ENCODE results near the gene ANKRD13B. TPM values are rescaled to one million over a fixed set of nuclear protein-coding genes. Genes with fewer than 3 reads are reported as not detected.

Gene ANKRD13B
- total RNA-seq, 1 donor from 2014 or later: 17.9 TPM

DNA sequence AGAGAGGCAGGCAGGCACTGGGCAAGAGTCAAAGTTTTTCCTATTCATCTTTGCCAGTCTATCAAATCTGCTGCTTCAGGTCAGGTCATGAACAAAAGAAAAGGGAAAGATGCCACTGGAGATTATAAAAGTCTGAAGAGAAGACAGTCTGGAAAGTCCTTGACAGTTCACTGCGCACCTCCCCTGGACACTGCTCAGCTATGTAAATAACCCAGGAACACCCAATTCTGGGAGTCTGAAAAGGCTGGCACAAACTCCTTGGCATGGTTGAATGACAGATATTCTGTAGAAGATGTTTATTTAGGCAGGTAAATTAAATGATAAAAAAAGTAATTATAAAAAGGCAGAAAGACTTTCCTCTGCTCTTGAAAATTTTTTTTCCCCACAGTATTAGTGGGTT lies 35.0 kb downstream of the ANKRD13B start:
- no peak overlapping the region for H3K27ac Mint-ChIP-seq (ENCODE audit: unreplicated experiment)
- H3K36me3 ChIP-seq (ENCODE audit: insufficient read depth, low read length): peaks cover 12% of the 10 kb centered on the region
- TF ChIP-seq EZH2 (IDR thresholded peaks at IDR 0.05; ENCODE audit: insufficient read depth, low read length): no peak
- H3K4me2 ChIP-seq (ENCODE audit: low read length): no peak overlapping the region
- no peaks in the 10 kb centered on the region for H3K27me3 Mint-ChIP-seq (ENCODE audit: low read depth, unreplicated experiment)
- FAIRE-seq (no peak), DNase-seq (ENCODE audit: low read depth) (no peak)
- no peaks in the 10 kb centered on the region for H3K27me3 ChIP-seq (ENCODE audit: insufficient read depth, low read length)
- H3K4me1 ChIP-seq (ENCODE audit: insufficient read depth, low read length): peaks cover 2% of the 10 kb centered on the region
- H3K79me2 ChIP-seq (ENCODE audit: insufficient read depth, low read length): no peaks in the 10 kb centered on the region
- no peak overlapping the region for H3K9ac ChIP-seq (ENCODE audit: low read length)
- peaks cover 11% of the 10 kb centered on the region for H3K36me3 Mint-ChIP-seq (ENCODE audit: low read depth, unreplicated experiment)
- no peak overlapping the region for H3K27ac ChIP-seq (ENCODE audit: low read depth, low read length)
- no peak overlapping the region for H3K4me3 Mint-ChIP-seq (ENCODE audit: unreplicated experiment)
- H3K4me3 ChIP-seq (ENCODE audit: insufficient read depth, low read depth, low read length): no peak overlapping the region
- H3K9me3 ChIP-seq (ENCODE audit: insufficient read depth, low read depth, low read length): no peaks in the 10 kb centered on the region
- no peak overlapping the region for H2AFZ ChIP-seq (ENCODE audit: low read depth, low read length)
- no peaks in the 10 kb centered on the region for H3K4me1 Mint-ChIP-seq (ENCODE audit: low read depth, unreplicated experiment)
- no peaks in the 10 kb centered on the region for H3K9me3 Mint-ChIP-seq (ENCODE audit: unreplicated experiment)
- H4K20me1 ChIP-seq (ENCODE audit: insufficient read depth, low read length): peaks cover 9% of the 10 kb centered on the region

DNA sequence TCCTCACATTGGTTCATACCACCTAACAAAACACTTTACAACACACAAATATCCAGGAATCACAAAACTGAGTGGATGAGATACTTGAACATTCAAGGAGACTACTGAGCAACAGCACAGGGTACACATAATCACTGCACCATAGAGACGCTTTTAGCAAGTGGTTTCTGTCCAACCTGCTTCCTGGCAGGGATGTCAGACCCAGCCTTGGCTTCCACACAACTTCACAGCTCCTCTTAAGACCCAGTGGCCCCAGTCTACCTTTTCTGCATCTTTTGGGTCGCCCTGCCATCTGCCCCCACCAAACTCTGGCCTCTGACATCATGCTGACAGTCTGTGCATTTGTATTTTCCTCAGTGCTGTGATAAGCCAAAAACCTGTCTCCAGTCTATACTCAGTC lies 35.7 kb downstream of the ANKRD13B start:
- Mint-ChIP-seq H3K27ac (ENCODE audit: unreplicated experiment) (no peak overlapping the region), H3K4me1 (ENCODE audit: low read depth, unreplicated experiment) (no peaks in the 10 kb centered on the region), H3K9me3 (ENCODE audit: unreplicated experiment) (no peaks in the 10 kb centered on the region), H3K4me3 (ENCODE audit: unreplicated experiment) (no peak overlapping the region), H3K27me3 (ENCODE audit: low read depth, unreplicated experiment) (no peaks in the 10 kb centered on the region), H3K36me3 (ENCODE audit: low read depth, unreplicated experiment) (peaks cover 14% of the 10 kb centered on the region)
- Histone ChIP-seq H2AFZ (ENCODE audit: low read depth, low read length) (no peak overlapping the region), H3K4me2 (ENCODE audit: low read length) (no peak overlapping the region), H3K9me3 (ENCODE audit: insufficient read depth, low read depth, low read length) (no peaks in the 10 kb centered on the region), H3K36me3 (ENCODE audit: insufficient read depth, low read length) (peaks cover 12% of the 10 kb centered on the region), H3K9ac (ENCODE audit: low read length) (no peak overlapping the region), H3K79me2 (ENCODE audit: insufficient read depth, low read length) (no peaks in the 10 kb centered on the region), H4K20me1 (ENCODE audit: insufficient read depth, low read length) (peaks cover 9% of the 10 kb centered on the region), H3K4me1 (ENCODE audit: insufficient read depth, low read length) (no peaks in the 10 kb centered on the region), H3K27ac (ENCODE audit: low read depth, low read length) (no peak overlapping the region), H3K27me3 (ENCODE audit: insufficient read depth, low read length) (no peaks in the 10 kb centered on the region), H3K4me3 (ENCODE audit: insufficient read depth, low read depth, low read length) (no peak overlapping the region)
- DNase-seq (ENCODE audit: low read depth) (no peak), FAIRE-seq (no peak)
- TF ChIP-seq, protein P1, sequence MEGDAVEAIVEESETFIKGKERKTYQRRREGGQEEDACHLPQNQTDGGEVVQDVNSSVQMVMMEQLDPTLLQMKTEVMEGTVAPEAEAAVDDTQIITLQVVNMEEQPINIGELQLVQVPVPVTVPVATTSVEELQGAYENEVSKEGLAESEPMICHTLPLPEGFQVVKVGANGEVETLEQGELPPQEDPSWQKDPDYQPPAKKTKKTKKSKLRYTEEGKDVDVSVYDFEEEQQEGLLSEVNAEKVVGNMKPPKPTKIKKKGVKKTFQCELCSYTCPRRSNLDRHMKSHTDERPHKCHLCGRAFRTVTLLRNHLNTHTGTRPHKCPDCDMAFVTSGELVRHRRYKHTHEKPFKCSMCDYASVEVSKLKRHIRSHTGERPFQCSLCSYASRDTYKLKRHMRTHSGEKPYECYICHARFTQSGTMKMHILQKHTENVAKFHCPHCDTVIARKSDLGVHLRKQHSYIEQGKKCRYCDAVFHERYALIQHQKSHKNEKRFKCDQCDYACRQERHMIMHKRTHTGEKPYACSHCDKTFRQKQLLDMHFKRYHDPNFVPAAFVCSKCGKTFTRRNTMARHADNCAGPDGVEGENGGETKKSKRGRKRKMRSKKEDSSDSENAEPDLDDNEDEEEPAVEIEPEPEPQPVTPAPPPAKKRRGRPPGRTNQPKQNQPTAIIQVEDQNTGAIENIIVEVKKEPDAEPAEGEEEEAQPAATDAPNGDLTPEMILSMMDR (IDR thresholded peaks at IDR 0.05; ENCODE audit: insufficient read depth, low read depth, low read length): no peak
- TF ChIP-seq EZH2 (IDR thresholded peaks at IDR 0.05; ENCODE audit: insufficient read depth, low read length): no peak

DNA sequence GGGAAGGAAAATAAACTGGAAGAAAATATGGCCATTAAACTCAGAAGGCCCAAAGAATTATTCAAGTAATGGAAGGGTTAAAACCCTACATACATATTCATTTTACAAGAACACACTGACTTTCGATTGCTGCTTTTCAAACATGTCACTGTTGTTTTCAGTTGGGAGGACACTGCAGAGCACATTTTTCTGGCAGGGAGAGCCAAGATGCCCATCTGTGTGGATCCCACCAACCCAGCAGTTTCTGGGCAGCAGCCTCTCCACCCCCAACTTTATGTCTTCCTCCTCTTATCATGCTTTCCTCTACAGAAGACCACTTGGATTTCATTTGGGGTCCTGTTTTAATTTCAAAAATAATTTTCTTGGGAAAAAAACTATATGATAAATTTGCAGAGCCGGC lies 36.9 kb downstream of the ANKRD13B start:
- no peak for TF ChIP-seq EZH2 (IDR thresholded peaks at IDR 0.05; ENCODE audit: insufficient read depth, low read length)
- TF ChIP-seq, protein P1 (IDR thresholded peaks at IDR 0.05; ENCODE audit: insufficient read depth, low read depth, low read length): no peak
- Mint-ChIP-seq H3K27me3 (ENCODE audit: low read depth, unreplicated experiment) (no peaks in the 10 kb centered on the region), H3K4me1 (ENCODE audit: low read depth, unreplicated experiment) (no peaks in the 10 kb centered on the region), H3K9me3 (ENCODE audit: unreplicated experiment) (no peaks in the 10 kb centered on the region), H3K27ac (ENCODE audit: unreplicated experiment) (no peak overlapping the region), H3K4me3 (ENCODE audit: unreplicated experiment) (no peak overlapping the region), H3K36me3 (ENCODE audit: low read depth, unreplicated experiment) (peaks cover 14% of the 10 kb centered on the region)
- no peaks in the 10 kb centered on the region for H3K9me3 ChIP-seq (ENCODE audit: insufficient read depth, low read depth, low read length)
- no peak overlapping the region for H3K27ac ChIP-seq (ENCODE audit: low read depth, low read length)
- H4K20me1 ChIP-seq (ENCODE audit: insufficient read depth, low read length): peaks cover 9% of the 10 kb centered on the region
- no peaks in the 10 kb centered on the region for H3K4me1 ChIP-seq (ENCODE audit: insufficient read depth, low read length)
- H3K36me3 ChIP-seq (ENCODE audit: insufficient read depth, low read length): peaks cover 12% of the 10 kb centered on the region
- H3K79me2 ChIP-seq (ENCODE audit: insufficient read depth, low read length): no peaks in the 10 kb centered on the region
- no peak overlapping the region for H2AFZ ChIP-seq (ENCODE audit: low read depth, low read length)
- no peak for DNase-seq (ENCODE audit: low read depth)
- H3K4me2 ChIP-seq (ENCODE audit: low read length): no peak overlapping the region
- H3K4me3 ChIP-seq (ENCODE audit: insufficient read depth, low read depth, low read length): no peak overlapping the region
- no peaks in the 10 kb centered on the region for H3K27me3 ChIP-seq (ENCODE audit: insufficient read depth, low read length)
- no peak overlapping the region for H3K9ac ChIP-seq (ENCODE audit: low read length)
- FAIRE-seq: no peak

All from astrocyte (in vitro differentiated cells and primary cell).